CD14-positive monocyte (primary cell): Measurements from ENCODE around the gene FAM107B. TPM values are rescaled to one million over a fixed set of nuclear protein-coding genes. Genes with fewer than 3 reads are reported as not detected.

ENCODE experiments used
- DNase-seq, 3 donors: peaks; one replicate each; pipeline ENCODE4 v3.0.0-alpha.2; 2011 to 2022
- H2AFZ ChIP-seq: 2 replicates; pipeline ENCODE4 v1.6.0; 2012; ENCODE audit warnings: mild to moderate bottlenecking, low read depth, low read length, inconsistent platforms; ENCODE audit not compliant: insufficient read depth, poor library complexity, severe bottlenecking
- H3K27ac ChIP-seq, 2 donors: 1 replicate in 1 of 2; 2 replicates in 1 of 2; pipeline ENCODE4 v1.5.1; 2012 to 2013; ENCODE audit warnings: low read length in 2 of 2, control low read depth in 1 of 2, inconsistent platforms in 1 of 2, low read depth in 1 of 2, mild to moderate bottlenecking in 1 of 2
- H3K27me3 ChIP-seq, 2 donors: one replicate each; pipeline versions ENCODE4 v1.6.0 to v1.6.1; 2011 to 2013; ENCODE audit warnings: low read length in 2 of 2; ENCODE audit not compliant: control insufficient read depth in 2 of 2, insufficient read depth in 2 of 2
- H3K36me3 ChIP-seq, 2 donors: replicated peaks in 1 of 2; 1 replicate in 1 of 2; 2 replicates in 1 of 2; pipeline versions ENCODE4 v1.5.1 to v1.6.1; 2012 to 2013; ENCODE audit warnings: low read length in 2 of 2, control low read depth in 1 of 2, inconsistent platforms in 1 of 2, mild to moderate bottlenecking in 1 of 2; ENCODE audit not compliant: insufficient read depth in 2 of 2, control insufficient read depth in 1 of 2
- H3K4me1 ChIP-seq, 2 donors: 1 replicate in 1 of 2; 2 replicates in 1 of 2; pipeline versions ENCODE4 v1.5.1 to v1.6.1; 2012 to 2013; ENCODE audit warnings: low read length in 2 of 2, control low read depth in 1 of 2, inconsistent platforms in 1 of 2, mild to moderate bottlenecking in 1 of 2, moderate library complexity in 1 of 2; ENCODE audit not compliant: insufficient read depth in 2 of 2, control insufficient read depth in 1 of 2
- H3K4me2 ChIP-seq: replicated peaks from 2 replicates; pipeline ENCODE3; 2012; ENCODE audit warnings: low read length, moderate library complexity, mild to moderate bottlenecking; ENCODE audit not compliant: poor library complexity, severe bottlenecking; ENCODE audit errors: extremely low read depth
- H3K4me3 ChIP-seq, 3 experiments: fragments of 200-600 bp in 1 of 3; sonication (generic) in 1 of 3; replicated peaks in 1 of 3; 1 replicate in 2 of 3; 2 replicates in 1 of 3; pipeline ENCODE4 v1.5.1; 2011 to 2013; ENCODE audit warnings: low read length in 3 of 3, mild to moderate bottlenecking in 3 of 3, control low read depth in 2 of 3, low read depth in 2 of 3, inconsistent platforms in 1 of 3, moderate library complexity in 1 of 3
- H3K79me2 ChIP-seq: 2 replicates; pipeline ENCODE4 v1.6.0; 2012; ENCODE audit warnings: mild to moderate bottlenecking, control low read depth, inconsistent platforms, low read length, moderate library complexity; ENCODE audit not compliant: insufficient read depth
- H3K9ac ChIP-seq: 2 replicates; pipeline ENCODE4 v1.6.0; 2017; ENCODE audit warnings: low read length, mild to moderate bottlenecking; ENCODE audit not compliant: insufficient read depth, poor library complexity, severe bottlenecking
- H3K9me3 ChIP-seq, 2 donors: replicated peaks in 1 of 2; 1 replicate in 1 of 2; 2 replicates in 1 of 2; pipeline versions ENCODE4 v1.5.1 to v1.6.1; 2012 to 2013; ENCODE audit warnings: low read length in 2 of 2, control low read depth in 1 of 2; ENCODE audit not compliant: control insufficient read depth in 1 of 2, insufficient read depth in 1 of 2
- H4K20me1 ChIP-seq: 2 replicates; pipeline ENCODE4 v1.6.0; 2012; ENCODE audit warnings: mild to moderate bottlenecking, low read length, control low read depth, moderate library complexity; ENCODE audit not compliant: insufficient read depth
- H3K27ac Mint-ChIP-seq, 7 donors: one replicate each; pipeline ENCODE4 v1.8.0; 2020; ENCODE audit warnings: mild to moderate bottlenecking in 7 of 7, mixed read lengths in 7 of 7, moderate library complexity in 6 of 7, inconsistent platforms in 2 of 7
- H3K27me3 Mint-ChIP-seq, 3 donors: one replicate each; pipeline ENCODE4 v1.8.0; 2021 to 2022; ENCODE audit warnings: low read depth in 3 of 3, mild to moderate bottlenecking in 3 of 3, mixed read lengths in 3 of 3, moderate library complexity in 3 of 3, inconsistent platforms in 1 of 3
- H3K36me3 Mint-ChIP-seq, 2 donors: one replicate each; pipeline ENCODE4 v1.8.0; 2020; ENCODE audit warnings: mixed read lengths in 2 of 2, inconsistent platforms in 1 of 2, mild to moderate bottlenecking in 1 of 2
- H3K4me1 Mint-ChIP-seq: one replicate; pipeline ENCODE4 v1.8.0; 2020; ENCODE audit warnings: mild to moderate bottlenecking, mixed read lengths
- H3K4me3 Mint-ChIP-seq, 2 donors: one replicate each; pipeline ENCODE4 v1.8.0; 2020; ENCODE audit warnings: mild to moderate bottlenecking in 2 of 2, mixed read lengths in 2 of 2, moderate library complexity in 1 of 2
- H3K9me3 Mint-ChIP-seq, 7 donors: one replicate each; pipeline ENCODE4 v1.8.0; 2020 to 2022; ENCODE audit warnings: mixed read lengths in 7 of 7, mild to moderate bottlenecking in 6 of 7, moderate library complexity in 6 of 7, inconsistent platforms in 2 of 7
- WGBS: methylation state at CpG from one replicate; pipeline ENCODE4 v1.1.5; 2013; ENCODE audit warnings: missing lambda C conversion rate; ENCODE audit not compliant: insufficient coverage; 5-methylcytosine and 5-hydroxymethylcytosine counted together
- intact Hi-C, 2 donors: fragments of 100-400 bp; cut with micrococcal nuclease; formaldehyde crosslinking; loops; one replicate each; pipeline versions ENCODE4 v1.15.0 to v1.15.1; 2023
- polyA plus RNA-seq, 3 donors: library from polyadenylated mRNA; depleted of rRNA in 1 of 3; unstranded in 2 of 3; stranded (reverse) in 1 of 3; fragments of 300-500 nt in 2 of 3; fragments of >200 nt in 1 of 3; fragmentation: Illumina TruSeq in 2 of 3; gene quantifications; 1 replicate in 2 of 3; 2 replicates in 1 of 3; pipeline ENCODE4 v1.2.3, GENCODE V29; 2012 to 2021
- TF ChIP-seq, protein P1 (sequence below): fragments of 200-600 bp; IDR thresholded peaks from one replicate; pipeline ENCODE4 v1.8.0; 2022; ENCODE audit warnings: antibody characterized with exemption, mild to moderate bottlenecking

FAM107B gene
- polyA plus RNA-seq, 3 donors, result 27.2 to 68.5 (median 28.4) TPM

- no peak overlapping the region for H2AFZ ChIP-seq
- Mint-ChIP-seq H3K4me1 (peaks cover 18% of the 10 kb centered on the region), H3K9me3 (peaks cover 0 to 3% (median 0%) of the 10 kb centered on the region in 7 donors), H3K36me3 (no peaks in the 10 kb centered on the region), H3K27ac (no peak overlapping the region), H3K4me3 (no peak overlapping the region), H3K27me3 (peaks cover 0 to 3% (median 0%) of the 10 kb centered on the region in 3 donors)
- no peak overlapping the region for H3K4me2 ChIP-seq
- no peaks in the 10 kb centered on the region for H3K79me2 ChIP-seq
- no CpG with 5 or more reads among the region's 3 CpGs for WGBS
- no peaks in the 10 kb centered on the region for H3K9me3 ChIP-seq
- TF ChIP-seq, protein P1, sequence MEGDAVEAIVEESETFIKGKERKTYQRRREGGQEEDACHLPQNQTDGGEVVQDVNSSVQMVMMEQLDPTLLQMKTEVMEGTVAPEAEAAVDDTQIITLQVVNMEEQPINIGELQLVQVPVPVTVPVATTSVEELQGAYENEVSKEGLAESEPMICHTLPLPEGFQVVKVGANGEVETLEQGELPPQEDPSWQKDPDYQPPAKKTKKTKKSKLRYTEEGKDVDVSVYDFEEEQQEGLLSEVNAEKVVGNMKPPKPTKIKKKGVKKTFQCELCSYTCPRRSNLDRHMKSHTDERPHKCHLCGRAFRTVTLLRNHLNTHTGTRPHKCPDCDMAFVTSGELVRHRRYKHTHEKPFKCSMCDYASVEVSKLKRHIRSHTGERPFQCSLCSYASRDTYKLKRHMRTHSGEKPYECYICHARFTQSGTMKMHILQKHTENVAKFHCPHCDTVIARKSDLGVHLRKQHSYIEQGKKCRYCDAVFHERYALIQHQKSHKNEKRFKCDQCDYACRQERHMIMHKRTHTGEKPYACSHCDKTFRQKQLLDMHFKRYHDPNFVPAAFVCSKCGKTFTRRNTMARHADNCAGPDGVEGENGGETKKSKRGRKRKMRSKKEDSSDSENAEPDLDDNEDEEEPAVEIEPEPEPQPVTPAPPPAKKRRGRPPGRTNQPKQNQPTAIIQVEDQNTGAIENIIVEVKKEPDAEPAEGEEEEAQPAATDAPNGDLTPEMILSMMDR, result no peak
- no peak overlapping the region for H3K4me3 ChIP-seq
- H3K9ac ChIP-seq, result no peak overlapping the region
- H4K20me1 ChIP-seq, result no peaks in the 10 kb centered on the region
- intact Hi-C loops, result no loop called here
- H3K36me3 ChIP-seq, result no peaks in the 10 kb centered on the region
- no peaks in the 10 kb centered on the region for H3K27me3 ChIP-seq
- H3K27ac ChIP-seq, result no peak overlapping the region
- DNase-seq, result no peak
- peaks cover 4 to 14% of the 10 kb centered on the region in 2 donors for H3K4me1 ChIP-seq
Observed at GRCh38 chr10:14678637-14679036, 96.1 kb downstream of the FAM107B start.

DNA sequence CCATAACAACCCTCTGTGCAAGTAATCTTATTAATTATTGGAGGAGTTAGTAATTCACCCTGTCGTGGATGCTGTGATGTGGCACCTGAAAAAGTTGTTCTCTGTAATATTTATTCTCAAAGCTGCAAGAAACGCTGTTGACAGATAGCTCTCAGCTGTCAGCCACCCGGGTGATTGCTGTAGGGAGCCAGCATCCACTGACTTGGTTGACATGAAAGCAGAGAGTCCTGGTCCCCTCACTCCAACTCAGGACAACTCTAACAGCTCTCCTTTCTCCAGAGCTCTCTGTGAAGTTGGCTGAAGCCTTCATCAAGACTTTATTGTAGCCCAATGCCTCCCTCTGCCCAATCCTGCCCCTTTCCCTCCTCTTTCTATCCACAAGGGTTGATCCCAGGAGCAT is 98.0 kb downstream of the FAM107B start:
- Histone ChIP-seq H3K9me3 (no peaks in the 10 kb centered on the region), H3K4me1 (peaks cover 12 to 15% of the 10 kb centered on the region in 2 donors), H3K27ac (no peak overlapping the region), H3K9ac (no peak overlapping the region), H3K27me3 (no peaks in the 10 kb centered on the region), H4K20me1 (no peaks in the 10 kb centered on the region), H3K36me3 (no peaks in the 10 kb centered on the region), H3K4me3 (no peak overlapping the region), H3K4me2 (no peak overlapping the region), H2AFZ (no peak overlapping the region), H3K79me2 (no peaks in the 10 kb centered on the region)
- Mint-ChIP-seq H3K27ac (no peak overlapping the region), H3K4me3 (no peak overlapping the region), H3K36me3 (no peaks in the 10 kb centered on the region), H3K9me3 (peaks cover 0 to 3% (median 0%) of the 10 kb centered on the region in 7 donors), H3K4me1 (peaks cover 16% of the 10 kb centered on the region), H3K27me3 (peaks cover 0 to 3% (median 0%) of the 10 kb centered on the region in 3 donors)
- DNase-seq, result no peak
- WGBS, result 95% methylated on average over 3 of the region's 3 CpGs
- TF ChIP-seq, protein P1, result no peak
- intact Hi-C loops, result no loop called here
